BLaER1 treated with 17β-estradiol and CSF1 and Interleukin-3, amounts not matched to agents 10 nM and 100 nM (cell line): ENCODE data around the gene CTNNA3.

ENCODE experiments used
- H3K27ac ChIP-seq, 11 experiments: shearing (Covaris generic); formaldehyde crosslinking; 2 replicates each; pipeline ENCODE4 v1.8.1; 2022
- H3K27me3 ChIP-seq, 11 experiments: shearing (Covaris generic); formaldehyde crosslinking; 2 replicates each; pipeline ENCODE4 v1.8.1; 2022
- H3K36me3 ChIP-seq, 11 experiments: shearing (Covaris generic); formaldehyde crosslinking; 2 replicates each; pipeline ENCODE4 v1.8.1; 2022
- H3K4me1 ChIP-seq, 10 experiments: shearing (Covaris generic); formaldehyde crosslinking; 2 replicates each; pipeline ENCODE4 v1.8.1; 2022
- H3K4me2 ChIP-seq, 11 experiments: shearing (Covaris generic); formaldehyde crosslinking; 2 replicates each; pipeline ENCODE4 v1.8.1; 2022
- H3K4me3 ChIP-seq, 10 experiments: shearing (Covaris generic); formaldehyde crosslinking; 2 replicates each; pipeline ENCODE4 v1.8.1; 2022
- H3K9ac ChIP-seq, 11 experiments: shearing (Covaris generic); formaldehyde crosslinking; 2 replicates each; pipeline ENCODE4 v1.8.1; 2022
- H3K9me3 ChIP-seq, 11 experiments: shearing (Covaris generic); formaldehyde crosslinking; replicated peaks in 1 of 11; 2 replicates each; pipeline ENCODE4 v1.8.1; 2022
- H4K20me1 ChIP-seq, 11 experiments: shearing (Covaris generic); formaldehyde crosslinking; 2 replicates each; pipeline ENCODE4 v1.8.1; 2022
- Cebpa-rat ChIP-seq, 11 experiments: shearing (Covaris generic); IDR thresholded peaks; 2 replicates each; pipeline ENCODE4 v1.8.1; 2022

The CTNNA3 gene

GRCh38 chr10:65893676-65894075 lies 1802.3 kb downstream of the CTNNA3 start:
- H4K20me1 ChIP-seq = no peaks in the 10 kb centered on the region
- H3K36me3 ChIP-seq = no peaks in the 10 kb centered on the region
- peaks cover 0 to 11% (median 0%) of the 10 kb centered on the region in 10 experiments; a peak in 4 of 20 replicates for H3K4me1 ChIP-seq
- H3K27ac ChIP-seq = no peak overlapping the region
- no peak overlapping the region for H3K4me2 ChIP-seq
- no peaks in the 10 kb centered on the region for H3K27me3 ChIP-seq
- no peak overlapping the region for H3K9ac ChIP-seq
- no peak overlapping the region for H3K4me3 ChIP-seq
- no peak for TF ChIP-seq Cebpa-rat (IDR thresholded peaks at IDR 0.05)
- H3K9me3 ChIP-seq = no peaks in the 10 kb centered on the region; a peak in 1 of 22 replicates

GRCh38 chr10:65892284-65892683 lies 1803.7 kb downstream of the CTNNA3 start:
- Histone ChIP-seq H3K27me3 (no peaks in the 10 kb centered on the region), H3K4me1 (no peaks in the 10 kb centered on the region; a peak in 1 of 20 replicates), H3K4me3 (no peak overlapping the region), H4K20me1 (no peaks in the 10 kb centered on the region), H3K4me2 (no peak overlapping the region), H3K27ac (no peak overlapping the region; a peak in 1 of 22 replicates), H3K9ac (no peak overlapping the region), H3K9me3 (peaks cover 0 to 5% (median 0%) of the 10 kb centered on the region in 11 experiments; a peak in 3 of 22 replicates), H3K36me3 (no peaks in the 10 kb centered on the region)
- TF ChIP-seq Cebpa-rat (IDR thresholded peaks at IDR 0.05) = no peak

- Histone ChIP-seq H3K4me2 (no peak overlapping the region), H3K4me3 (no peak overlapping the region)
These were observed 1804.7 kb downstream of the CTNNA3 start for GRCh38 chr10:65891073-65891981.

GRCh38 chr10:65864529-65864928 lies 1831.5 kb downstream of the CTNNA3 start:
- Histone ChIP-seq H3K27ac (no peak overlapping the region), H3K9ac (no peak overlapping the region), H3K36me3 (no peaks in the 10 kb centered on the region), H3K4me3 (no peak overlapping the region), H3K4me1 (no peaks in the 10 kb centered on the region), H3K9me3 (no peaks in the 10 kb centered on the region), H4K20me1 (no peaks in the 10 kb centered on the region), H3K27me3 (no peaks in the 10 kb centered on the region), H3K4me2 (no peak overlapping the region)
- no peak for TF ChIP-seq Cebpa-rat (IDR thresholded peaks at IDR 0.05)

More at GRCh38 chr10:65891073-65891981, 1804.7 kb downstream of the CTNNA3 start:
- no peak overlapping the region for H3K9ac ChIP-seq
- TF ChIP-seq Cebpa-rat (IDR thresholded peaks at IDR 0.05) = no peak
- no peaks in the 10 kb centered on the region for H3K36me3 ChIP-seq
- peaks cover 0 to 1% (median 0%) of the 10 kb centered on the region in 10 experiments; a peak in 4 of 20 replicates for H3K4me1 ChIP-seq
- H3K27me3 ChIP-seq = no peaks in the 10 kb centered on the region
- H3K9me3 ChIP-seq = peaks cover 0 to 7% (median 0%) of the 10 kb centered on the region in 11 experiments; a peak in 5 of 22 replicates
- H4K20me1 ChIP-seq = no peaks in the 10 kb centered on the region
- no peak overlapping the region; a peak in 1 of 22 replicates for H3K27ac ChIP-seq

- Histone ChIP-seq H3K4me1 (no peaks in the 10 kb centered on the region), H3K27me3 (no peaks in the 10 kb centered on the region), H3K9me3 (no peaks in the 10 kb centered on the region), H3K4me2 (no peak overlapping the region), H3K9ac (no peak overlapping the region), H4K20me1 (no peaks in the 10 kb centered on the region), H3K4me3 (no peak overlapping the region), H3K27ac (no peak overlapping the region), H3K36me3 (no peaks in the 10 kb centered on the region)
- no peak for TF ChIP-seq Cebpa-rat (IDR thresholded peaks at IDR 0.05)
These were observed 1832.0 kb downstream of the CTNNA3 start for GRCh38 chr10:65864036-65864435.
